Activated CD4-positive, alpha-beta T cell treated with anti-CD3 and anti-CD28 coated beads, Interleukin-2, amount 50 U/mL, for 24 hours (primary cell): ENCODE results near the gene RPL28.

ENCODE experiments used
- DNase-seq, 2 donors: peaks; one replicate each; pipeline ENCODE4 v3.0.0-alpha.2; 2020; ENCODE audit warnings: low read depth in 1 of 2, low spot score in 1 of 2

Gene RPL28

DNA sequence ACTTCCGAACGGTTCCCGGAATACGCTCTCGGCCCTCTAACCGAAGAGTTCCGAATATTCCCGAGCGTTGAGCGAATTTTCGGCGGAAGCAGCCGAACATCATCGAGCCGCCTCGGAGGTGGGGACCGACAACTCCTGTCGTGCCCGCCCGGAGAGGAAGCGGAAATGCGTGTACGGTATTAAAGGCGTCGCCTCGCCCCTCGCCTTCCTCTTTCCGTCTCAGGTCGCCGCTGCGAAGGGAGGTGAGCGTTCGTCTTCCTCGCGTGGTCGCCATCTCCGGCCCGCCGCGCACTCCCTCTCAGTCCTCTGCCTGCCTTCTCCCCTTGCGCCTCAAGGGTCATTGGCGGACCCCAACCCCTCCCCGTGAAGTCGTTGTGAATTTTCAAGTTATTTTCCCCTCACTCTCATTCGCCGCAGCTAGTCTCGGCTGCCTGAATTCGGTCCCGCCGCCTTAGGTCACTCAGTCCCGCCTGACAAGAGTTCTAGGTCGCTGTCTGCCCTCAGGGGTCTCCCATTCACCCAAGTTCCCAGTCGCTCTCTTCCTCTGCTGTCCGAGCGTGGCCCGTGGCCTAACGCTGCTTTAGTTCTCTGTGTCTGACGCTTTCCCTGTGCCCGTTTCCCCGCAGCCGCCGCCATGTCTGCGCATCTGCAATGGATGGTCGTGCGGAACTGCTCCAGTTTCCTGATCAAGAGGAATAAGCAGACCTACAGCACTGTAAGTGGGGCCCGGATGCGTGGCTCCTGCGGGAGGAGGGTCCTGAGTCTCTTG, at the start of gene RPL28:
TSS of gene RPL28 (plus strand) at position 209 of the 769 bp plus-strand sequence. CDS start at position 635, 426 bp downstream.
- DNase-seq: peak; percentile 95 to 99

DNA sequence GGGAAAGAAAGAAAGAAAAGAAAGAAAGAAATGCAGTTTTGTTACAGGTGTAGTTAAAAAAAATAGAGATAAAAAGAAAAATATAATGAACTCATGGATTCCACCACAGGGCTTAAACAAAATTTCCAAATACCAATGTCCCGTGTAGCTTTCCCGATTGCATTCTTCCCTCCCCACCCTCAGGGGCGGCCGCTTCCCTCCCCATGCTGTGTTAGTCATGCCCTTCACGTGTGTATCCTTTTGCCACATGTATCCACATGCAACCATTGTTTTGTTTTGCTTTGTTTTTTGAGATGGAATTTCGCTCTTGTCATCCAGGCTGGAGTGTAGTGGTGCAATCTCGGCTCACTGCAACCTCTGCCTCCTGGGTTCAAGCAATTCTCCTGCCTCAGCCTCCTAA, 49.6 kb upstream of the RPL28 start:
- DNase-seq: no peak

DNA sequence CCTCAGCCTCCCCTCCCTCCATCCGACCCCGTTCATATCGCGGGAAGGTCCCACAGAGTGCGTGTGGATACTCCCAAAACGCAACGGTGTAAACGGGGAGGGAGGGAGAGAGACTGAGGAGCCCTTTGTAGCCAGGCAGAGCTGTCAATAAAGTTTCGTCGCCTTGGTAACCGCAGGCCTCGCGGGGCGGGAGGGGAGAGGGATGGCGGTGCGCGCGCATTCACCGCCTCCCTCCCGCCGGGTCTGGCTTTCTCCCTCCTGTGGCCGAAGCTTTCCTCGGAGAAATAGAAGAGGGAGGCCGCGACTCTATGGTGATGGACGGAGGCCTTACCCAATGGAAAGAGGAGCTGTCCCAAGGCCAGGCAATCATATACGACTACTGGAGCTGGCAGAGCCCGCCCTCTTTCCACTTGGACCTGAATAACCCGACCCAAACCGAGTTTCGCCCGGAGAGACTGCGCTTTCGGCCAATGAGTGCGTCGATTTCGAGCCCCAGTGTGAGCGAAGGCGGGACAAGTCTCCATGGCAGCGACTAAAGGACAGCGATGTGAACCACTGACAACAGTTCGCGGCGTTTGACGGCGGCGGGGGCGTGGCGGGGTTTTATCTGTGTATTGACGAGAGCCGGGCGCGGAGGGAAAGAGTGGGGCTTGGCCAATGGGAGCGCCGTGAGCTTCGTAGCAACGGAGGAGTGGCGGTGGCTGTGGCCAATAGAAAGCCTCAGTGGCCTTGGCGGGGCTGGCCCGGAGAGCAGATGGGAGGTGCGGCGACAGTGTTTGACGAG, 46.4 kb upstream of the RPL28 start, which contains the start of gene KMT5C:
TSS of gene KMT5C (plus strand) at position 772 of the 784 bp plus-strand sequence. CDS start 2,061 bp downstream, outside the sequence.
- DNase-seq: peak; percentile 100

DNA sequence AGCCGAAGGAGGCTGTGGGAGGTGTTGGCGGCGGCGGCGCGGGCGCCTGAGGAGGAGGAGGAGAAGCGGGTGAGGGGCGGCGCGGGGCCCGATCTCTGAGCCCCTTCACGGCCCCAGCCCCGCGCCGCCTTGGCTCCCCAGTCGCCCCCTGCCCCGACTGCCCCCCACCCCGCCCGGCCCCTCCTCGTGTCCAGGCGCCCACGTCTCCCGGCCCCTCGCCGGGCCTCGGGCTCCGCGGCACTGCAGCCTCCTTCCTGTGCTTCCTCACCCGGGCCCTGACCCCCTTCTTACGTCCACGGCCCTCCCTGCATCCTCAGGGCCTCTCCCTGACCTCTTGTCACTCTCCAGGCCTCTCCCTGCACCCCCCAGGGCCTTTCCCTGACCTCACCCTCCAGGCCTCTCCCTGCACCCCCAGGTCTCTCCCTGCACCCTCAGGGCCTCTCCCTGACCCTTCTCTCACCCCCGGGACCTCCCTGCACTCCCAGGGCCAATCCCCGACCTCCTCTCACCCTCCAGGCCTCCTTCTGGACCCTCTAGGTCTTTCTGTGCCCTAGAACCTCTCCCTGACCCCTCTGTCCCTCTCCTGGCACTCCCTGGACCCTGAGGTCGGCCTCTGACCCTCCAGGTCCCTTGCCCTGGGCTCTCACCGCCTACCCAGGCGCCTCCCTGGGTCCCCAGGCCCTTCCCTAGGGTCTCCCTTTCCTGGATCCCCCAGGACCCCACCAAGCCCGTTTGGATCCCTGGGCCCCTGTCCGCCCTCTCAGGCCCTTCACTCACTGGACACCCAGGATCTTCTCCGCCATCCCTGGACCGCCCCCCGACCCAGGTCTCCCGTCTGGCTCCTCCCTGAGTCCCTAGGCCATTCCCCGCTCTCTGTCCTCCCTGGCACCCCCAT, 45.6 kb upstream of the RPL28 start:
- DNase-seq: no peak

DNA sequence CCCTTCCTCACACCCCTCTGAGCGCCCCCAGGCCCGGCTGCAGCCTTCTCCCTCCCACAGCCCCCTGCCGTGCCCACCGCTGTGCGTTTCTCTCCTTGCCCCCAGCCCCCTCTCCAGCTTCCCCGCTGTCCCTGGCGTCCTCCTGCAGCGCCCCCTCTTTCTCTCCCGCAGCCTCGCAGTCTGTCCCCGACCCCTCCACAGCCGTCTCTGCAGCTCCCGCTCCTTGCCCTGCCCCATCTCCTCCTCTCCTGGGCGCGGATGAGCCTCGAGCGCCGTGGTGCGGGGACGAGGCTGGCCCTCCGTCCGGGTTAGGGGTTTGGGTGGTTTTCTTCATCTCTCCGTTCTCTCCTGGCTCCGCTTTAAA, 45.0 kb upstream of the RPL28 start:
- DNase-seq: no peak

DNA sequence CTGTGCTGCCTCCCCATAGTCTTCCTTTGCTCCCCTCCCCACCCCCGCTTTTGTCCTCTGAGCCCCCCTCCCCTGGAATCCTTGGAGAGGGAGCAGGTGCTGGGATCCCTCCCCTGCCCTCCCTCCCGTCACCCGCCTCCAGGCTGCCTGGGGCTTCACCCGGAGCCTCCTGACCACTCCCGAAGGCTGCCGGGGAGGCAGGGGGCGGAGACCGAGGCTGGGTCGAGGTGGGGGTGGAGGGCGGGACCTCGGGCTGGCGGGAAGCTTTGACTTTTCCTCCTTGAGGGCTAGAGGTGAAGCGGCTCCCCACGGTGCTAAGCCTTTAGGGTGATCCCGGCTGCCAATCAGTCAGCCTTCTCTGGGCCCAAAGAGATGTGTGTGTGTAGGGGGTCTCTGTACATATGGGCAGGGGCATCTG, 44.6 kb upstream of the RPL28 start:
- peak in 1 of 2 donors; percentile 53 for DNase-seq

DNA sequence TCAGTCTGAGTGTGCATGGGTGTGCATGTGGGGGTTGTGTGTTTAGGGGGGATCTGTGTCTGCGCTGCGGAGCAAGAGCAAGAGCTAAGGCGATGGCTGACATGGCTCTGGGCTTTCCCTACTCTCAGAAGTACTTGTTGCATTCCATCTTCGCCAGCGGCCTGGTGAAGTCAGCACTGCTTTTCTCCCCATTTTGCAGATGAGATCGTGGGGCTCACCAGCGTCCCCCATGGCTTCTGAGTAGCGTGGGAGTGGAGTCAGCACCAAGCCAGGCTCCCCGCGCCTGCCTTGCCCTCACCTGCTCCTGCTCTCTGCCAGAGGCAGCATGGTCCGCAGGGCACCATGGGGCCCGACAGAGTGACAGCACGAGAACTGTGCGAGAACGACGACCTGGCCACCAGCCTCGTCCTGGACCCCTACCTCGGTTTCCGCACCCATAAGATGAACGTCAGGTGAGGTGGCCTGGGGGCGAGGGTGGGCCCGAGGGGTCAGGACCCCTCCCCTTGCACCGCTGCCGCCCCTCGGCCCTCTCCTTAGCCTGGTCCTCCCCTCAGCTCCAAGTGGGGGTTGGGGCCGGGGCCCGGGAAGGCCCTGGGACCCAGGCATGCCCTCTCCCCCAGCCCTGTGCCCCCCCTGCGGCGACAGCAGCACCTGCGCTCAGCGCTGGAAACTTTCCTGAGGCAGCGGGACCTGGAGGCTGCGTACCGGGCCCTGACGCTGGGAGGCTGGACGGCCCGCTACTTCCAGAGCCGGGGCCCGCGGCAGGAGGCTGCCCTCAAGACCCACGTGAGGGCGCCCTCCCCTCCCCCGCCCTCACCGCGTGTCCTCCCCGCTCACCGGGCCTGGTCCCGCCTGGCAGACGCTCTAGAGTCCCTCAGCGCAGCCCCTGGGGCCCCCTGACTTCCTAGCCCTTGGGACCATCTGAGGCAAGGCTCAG, 43.9 kb upstream of the RPL28 start:
- no peak for DNase-seq

DNA sequence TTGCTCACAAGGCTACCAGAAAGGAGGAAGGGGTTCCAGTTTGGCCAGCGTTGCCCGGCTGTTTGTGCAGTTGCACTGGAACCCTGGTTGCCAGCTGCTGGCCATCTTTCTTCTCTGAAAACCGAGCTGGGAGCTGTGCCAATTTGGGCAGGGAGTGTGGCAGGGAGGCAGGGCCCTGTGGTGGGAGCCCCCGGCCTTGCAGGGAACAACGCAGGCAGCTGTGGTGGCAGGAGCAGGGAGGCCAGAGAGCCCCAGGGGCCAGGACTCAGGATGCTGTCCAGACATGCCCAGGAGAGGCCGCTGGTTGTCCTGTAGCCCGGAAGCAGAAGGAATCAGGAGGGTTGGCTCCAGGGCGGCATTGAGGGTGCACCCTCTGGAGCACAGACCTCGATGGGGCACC, 41.3 kb upstream of the RPL28 start:
- DNase-seq: no peak

DNA sequence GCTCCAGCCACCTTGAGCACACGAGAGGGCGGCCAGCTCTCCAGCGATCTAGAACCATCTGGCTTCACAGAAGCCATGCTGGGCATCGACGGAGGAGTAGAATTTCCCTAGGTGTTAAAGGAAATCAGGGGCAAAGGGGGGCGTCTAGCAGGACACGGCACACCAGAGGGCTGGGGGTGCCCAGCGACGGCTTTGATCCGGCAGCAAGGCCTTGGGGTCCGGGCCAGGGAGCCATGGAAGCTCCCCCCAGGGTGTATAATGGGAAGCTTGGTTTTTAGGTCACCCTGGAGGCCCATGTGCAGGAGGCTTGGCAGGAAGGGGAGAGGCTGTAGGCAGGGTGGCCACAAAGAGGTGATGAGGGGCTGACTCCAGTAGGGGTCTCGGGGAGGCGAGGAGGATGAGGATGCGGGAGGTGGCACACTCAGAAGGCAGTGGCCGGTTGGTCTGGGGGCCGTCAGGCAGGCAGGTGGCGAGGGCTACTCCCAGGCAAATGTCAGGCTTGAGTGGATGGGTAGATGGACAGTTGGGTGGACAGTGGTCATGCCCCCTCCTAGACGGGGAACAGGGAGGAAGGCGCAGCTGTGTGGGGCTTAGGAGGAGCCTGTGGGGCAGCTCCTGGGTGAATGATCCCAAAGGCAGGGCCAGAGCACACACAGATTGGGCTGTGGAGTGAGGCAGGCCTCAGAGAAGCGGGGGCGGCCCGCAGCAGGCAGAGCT, 40.5 kb upstream of the RPL28 start:
- no peak for DNase-seq

DNA sequence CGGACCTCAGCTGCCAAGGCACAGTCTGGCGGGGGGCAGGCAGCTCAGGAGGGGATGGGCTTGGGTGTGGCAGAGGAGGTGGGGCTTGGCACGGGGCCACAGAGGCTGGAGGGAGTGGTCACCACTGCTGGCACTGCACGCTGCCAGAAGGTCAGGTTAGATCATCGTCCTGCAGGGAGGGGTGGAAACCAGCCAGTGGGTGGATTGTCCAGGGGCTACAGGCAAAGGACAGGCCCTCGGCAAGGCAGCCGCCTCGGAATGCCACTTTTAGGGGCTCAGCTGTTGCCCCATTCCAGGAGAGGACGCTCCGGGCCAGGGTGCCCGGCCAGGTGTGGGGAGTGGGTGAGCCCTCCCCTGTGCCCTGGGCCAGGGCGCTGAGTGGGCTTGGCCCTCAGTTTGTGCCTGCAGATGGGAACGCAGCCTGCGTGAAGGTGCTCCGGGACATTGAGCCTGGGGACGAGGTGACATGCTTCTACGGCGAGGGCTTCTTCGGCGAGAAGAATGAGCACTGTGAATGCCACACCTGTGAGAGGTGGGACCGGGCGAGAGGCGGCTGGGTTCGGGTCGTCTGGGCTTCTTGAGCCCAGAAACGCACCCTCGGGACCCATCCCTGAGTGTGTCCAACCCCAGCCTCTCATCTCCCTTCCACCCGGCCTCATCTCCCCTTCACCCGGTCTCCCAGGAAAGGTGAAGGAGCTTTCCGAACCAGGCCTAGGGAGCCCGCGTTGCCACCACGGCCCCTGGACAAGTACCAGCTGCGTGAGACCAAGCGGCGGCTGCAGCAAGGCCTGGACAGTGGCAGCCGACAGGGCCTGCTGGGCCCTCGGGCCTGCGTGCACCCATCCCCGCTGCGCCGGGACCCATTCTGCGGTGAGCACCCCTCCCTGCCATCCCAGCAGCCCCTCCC, 39.7 kb upstream of the RPL28 start:
- no peak for DNase-seq

DNA sequence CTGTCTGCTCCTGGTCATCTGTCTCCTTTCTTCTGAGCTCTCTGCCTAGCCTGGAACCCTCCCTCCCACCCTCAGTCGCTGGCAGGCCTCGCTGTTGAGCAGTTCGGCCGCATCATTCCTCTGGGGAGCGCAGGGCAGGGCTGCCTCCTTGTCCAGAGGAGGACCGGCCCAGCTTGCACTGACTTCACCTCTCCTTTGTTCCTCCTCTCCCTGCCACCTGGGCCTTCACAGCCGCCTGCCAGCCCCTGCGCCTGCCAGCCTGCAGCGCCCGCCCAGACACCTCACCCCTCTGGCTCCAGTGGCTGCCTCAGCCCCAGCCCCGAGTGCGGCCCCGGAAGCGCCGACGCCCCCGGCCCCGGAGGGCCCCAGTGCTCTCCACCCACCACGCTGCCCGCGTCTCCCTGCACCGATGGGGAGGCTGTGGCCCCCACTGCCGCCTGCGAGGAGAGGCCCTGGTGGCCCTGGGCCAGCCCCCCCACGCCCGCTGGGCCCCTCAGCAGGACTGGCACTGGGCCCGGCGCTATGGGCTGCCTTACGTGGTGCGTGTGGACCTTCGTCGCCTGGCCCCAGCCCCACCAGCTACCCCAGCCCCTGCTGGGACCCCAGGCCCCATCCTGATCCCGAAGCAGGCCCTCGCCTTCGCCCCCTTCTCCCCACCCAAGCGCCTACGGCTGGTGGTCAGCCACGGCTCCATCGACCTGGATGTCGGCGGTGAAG, 38.8 kb upstream of the RPL28 start:
- no peak for DNase-seq

DNA sequence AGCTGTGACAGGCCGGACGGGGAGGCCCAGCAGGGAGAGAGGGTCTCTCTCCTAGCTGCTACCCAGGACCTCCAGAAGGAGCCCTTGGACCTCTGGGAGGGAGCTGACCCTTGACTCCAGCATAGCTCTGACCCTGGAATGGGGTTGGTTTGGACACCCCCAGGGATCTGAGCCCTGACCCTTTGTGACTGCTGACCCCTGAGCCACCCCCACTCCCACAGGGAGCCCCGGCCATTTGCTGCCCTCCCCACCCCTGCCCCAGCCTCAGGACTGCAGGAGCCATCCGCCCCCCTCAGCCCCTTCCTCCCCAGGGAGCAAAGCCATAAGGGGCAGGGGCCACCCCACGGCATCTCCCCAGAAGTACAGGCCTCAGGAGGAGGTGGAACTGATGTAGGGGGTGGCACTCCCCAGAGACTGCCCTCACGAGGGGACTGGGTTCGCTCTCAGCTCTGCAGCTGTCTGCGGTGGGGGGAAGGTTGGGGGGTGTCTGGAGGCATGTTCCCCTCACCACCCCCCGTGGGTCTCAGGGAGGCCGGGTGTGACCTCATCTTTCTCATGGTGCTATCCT, 38.2 kb upstream of the RPL28 start:
- DNase-seq: no peak

DNA sequence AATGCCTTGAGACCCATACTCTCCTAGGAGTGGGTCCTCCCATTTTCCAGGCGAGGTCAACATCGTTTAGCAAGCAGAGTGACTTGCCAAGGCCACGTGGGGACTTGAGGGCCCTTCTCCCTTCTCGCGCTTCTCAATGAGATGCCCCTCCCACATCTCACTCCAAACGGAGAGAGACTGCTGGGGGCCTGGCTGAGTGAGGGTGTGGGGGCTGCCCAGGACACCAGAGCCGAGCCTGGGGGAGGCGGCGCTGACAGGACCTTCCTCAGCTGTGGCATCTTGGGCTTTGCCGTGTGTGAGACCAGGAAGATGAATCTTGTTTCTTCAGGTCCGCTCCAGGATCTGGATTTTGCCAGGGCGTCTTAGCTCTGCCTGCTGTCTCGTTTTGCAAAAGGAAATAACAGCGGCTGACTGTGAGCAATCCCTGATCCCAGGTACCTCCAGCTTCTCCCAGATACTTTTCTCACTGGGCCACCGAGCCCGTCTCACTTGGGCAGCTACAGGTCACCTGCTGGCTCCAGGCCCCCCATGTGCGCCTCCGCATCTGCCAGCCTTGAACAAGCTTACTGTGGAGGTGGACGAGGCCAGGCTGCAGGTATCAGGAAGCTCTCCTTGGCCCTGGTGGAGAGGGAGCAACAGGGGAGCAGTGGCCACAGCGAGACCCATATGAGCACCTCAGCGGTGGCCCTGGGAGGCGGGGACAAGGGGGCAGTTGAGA, 37.3 kb upstream of the RPL28 start:
- DNase-seq: no peak

DNA sequence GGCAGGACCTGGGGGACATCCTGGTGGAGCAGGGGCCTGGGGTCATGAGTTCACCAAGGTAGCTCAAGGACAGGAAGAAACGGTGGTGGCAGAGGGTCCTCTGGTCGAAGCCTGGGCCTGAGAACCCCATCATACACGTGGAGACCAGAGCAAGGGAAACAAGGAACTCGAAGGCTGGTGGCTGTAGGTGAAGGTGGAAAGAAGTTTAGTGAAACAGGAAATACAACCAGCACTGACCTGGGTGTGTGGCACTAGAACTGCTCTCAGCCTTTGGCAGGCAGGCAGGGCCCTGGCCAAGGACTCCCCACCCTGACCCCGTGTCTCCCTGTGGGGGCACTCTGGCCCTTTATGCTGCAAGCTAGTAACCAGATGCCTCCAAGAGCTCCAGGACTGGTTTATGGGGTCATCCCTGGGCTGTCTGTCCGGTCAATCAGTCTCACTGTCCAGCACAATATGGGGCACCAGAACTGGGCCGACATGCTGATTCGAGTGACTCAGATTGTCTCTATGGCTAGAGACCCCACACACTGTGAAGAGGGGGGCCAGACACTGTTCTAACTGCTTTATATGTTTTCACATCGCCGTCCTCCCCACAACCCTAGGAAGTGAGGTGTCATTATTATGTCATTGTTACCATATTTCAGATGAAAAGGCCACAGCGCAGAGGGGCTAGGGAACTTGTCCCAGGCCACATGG, 35.0 kb upstream of the RPL28 start:
- DNase-seq: no peak

DNA sequence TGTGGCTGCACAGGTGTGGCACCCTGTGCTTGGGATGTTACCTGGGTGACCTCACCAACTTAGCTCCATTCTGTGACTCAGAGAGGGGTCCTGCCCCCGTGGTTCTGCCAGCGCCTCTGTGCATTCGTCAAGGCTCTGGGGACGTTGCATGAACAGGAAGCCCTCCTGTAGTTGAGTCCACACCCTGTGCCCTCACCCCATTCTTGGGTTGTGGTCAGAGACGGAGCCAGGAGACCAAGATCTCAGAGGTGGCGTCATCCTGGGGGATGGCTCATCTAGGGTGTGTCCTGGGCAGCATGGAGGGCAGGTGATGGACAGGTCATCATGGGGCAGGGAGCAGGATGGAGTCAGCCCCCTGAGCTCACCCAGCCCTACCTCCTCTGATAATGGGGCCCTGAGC, 33.7 kb upstream of the RPL28 start:
- no peak for DNase-seq

DNA sequence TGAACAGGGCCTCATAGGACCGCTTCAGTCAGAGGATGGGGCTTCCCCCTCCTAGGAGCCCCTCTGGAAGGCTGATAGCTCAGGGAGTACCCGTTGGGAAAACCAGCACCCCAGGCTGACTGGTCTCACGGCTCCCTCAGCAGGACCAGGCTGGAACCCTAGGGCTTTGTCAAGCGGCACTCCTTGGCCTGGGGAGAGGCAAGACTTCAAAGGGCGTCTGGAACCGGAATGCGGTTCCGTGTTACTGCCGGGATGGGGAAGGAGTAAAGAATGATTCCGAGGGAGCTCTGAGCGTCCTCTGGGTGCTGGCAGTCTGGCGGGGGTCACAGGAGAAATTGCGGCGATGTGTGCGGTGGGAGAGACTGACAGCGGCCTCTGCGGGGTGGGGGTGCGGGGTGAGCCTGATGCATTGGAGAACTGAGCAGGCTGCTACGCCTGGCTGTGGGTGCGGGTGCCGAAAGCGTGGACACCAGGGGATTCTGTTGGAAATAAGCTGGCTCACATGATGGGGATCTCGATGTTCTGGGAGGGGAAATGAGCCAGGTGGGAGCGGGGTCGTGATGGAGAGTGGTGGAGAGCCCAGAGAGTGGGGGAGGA, 33.1 kb upstream of the RPL28 start:
- DNase-seq: no peak
